Measurements from ENCODE around the gene SEC23A. TPM values are rescaled to one million over a fixed set of nuclear protein-coding genes. Genes with fewer than 3 reads are reported as not detected.

SEC23A gene
- total and polyA plus RNA-seq, 2 experiments from 2014 or later, result 192 to 246 TPM

DNA sequence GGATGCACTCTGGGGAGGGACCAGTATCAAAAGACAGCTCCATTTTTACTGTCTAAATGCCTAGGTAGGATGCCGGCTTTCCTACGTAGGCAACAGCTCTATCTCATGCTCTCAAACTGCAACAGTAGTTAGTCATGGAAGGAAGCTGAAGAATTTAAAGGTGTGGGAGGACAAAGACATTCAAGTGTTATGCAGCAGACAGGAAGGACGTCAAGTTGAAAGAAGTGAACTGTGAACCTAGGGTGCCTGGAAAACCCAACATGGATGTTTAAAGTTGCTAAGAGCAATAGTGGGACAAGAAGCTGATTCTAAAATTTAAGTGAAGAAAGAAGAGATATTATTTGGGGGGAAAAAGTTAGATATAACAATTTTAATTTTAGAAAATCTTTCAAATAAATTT lies 5.9 kb downstream of the SEC23A start:
- Histone ChIP-seq H3K4me2 (ENCODE audit: unreplicated experiment) (peak overlapping the region; percentile 50), H3K27me3 (replicated peaks; ENCODE audit: insufficient read depth) (no peaks in the 10 kb centered on the region), H3K27ac (peak overlapping the region; percentile 48), H4K20me1 (ENCODE audit: insufficient read depth) (peaks cover 14% of the 10 kb centered on the region; the same call in 1 of the 2 replicates), H2AFZ (no peak overlapping the region), H3K79me2 (ENCODE audit: insufficient read depth) (peaks cover 96% of the 10 kb centered on the region), H3K36me3 (ENCODE audit: low read depth) (peaks cover 30% of the 10 kb centered on the region), H3K9ac (no peak overlapping the region), H3K4me1 (ENCODE audit: insufficient read depth) (peaks cover 48% of the 10 kb centered on the region), H3K9me3 (ENCODE audit: low read depth) (no peaks in the 10 kb centered on the region), H3F3A (ENCODE audit: insufficient read depth) (peaks cover 26% of the 10 kb centered on the region), H3K9me2 (ENCODE audit: insufficient read depth) (no peaks in the 10 kb centered on the region), H3K4me3 (peak overlapping the region; percentile 26)
- in situ Hi-C loops (cut with MboI), result no loop called here
- DNase-seq, result peak; percentile 70
- no peak for TF ChIP-seq EZH2 (IDR thresholded peaks at IDR 0.05; ENCODE audit: insufficient read depth, poor library complexity, severe bottlenecking)
- no peak for TF ChIP-seq EZH2phosphoT487 (IDR thresholded peaks at IDR 0.05; ENCODE audit: insufficient read depth, low read depth)
- 28 to 41% methylated on average over 3 of the region's 3 CpGs for WGBS, 2 experiments (ENCODE audit: low coverage in 1 of 2, low lambda C conversion rate in 2 of 2, missing lambda C conversion rate in 2 of 2)

DNA sequence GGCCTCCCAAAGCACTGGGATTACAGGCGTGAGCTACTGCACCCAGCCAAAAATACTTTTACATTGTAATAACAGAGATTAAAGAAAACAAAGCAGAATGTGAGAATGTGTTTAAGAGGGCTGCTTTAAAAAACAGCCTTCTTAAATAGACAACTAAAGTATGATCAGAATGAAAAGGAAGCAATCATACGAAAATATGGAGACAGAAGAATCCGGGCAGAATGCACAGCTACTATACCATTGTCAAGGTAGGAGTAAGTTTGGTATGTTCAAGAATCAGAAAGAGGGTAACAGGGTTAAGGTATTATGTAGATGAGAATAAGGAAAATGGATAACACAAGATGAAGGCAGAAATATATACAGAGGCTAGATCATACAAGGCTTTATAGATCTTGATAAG lies 8.5 kb downstream of the SEC23A start:
- Histone ChIP-seq H3K27ac (no peak overlapping the region), H3K4me3 (no peak overlapping the region), H4K20me1 (ENCODE audit: insufficient read depth) (peaks cover 7% of the 10 kb centered on the region; the same call in 1 of the 2 replicates), H3K79me2 (ENCODE audit: insufficient read depth) (peaks cover 96% of the 10 kb centered on the region), H3K9me2 (ENCODE audit: insufficient read depth) (no peaks in the 10 kb centered on the region), H3K9ac (no peak overlapping the region), H3K4me2 (ENCODE audit: unreplicated experiment) (no peak overlapping the region), H3K4me1 (ENCODE audit: insufficient read depth) (peaks cover 30% of the 10 kb centered on the region), H2AFZ (no peak overlapping the region), H3F3A (ENCODE audit: insufficient read depth) (peaks cover 22% of the 10 kb centered on the region), H3K9me3 (ENCODE audit: low read depth) (no peaks in the 10 kb centered on the region), H3K36me3 (ENCODE audit: low read depth) (peaks cover 56% of the 10 kb centered on the region), H3K27me3 (replicated peaks; ENCODE audit: insufficient read depth) (no peaks in the 10 kb centered on the region)
- DNase-seq, result no peak
- no peak for TF ChIP-seq EZH2phosphoT487 (IDR thresholded peaks at IDR 0.05; ENCODE audit: insufficient read depth, low read depth)
- TF ChIP-seq EZH2 (IDR thresholded peaks at IDR 0.05; ENCODE audit: insufficient read depth, poor library complexity, severe bottlenecking), result no peak
- 92 to 97% methylated on average over 3 of the region's 3 CpGs for WGBS, 2 experiments (ENCODE audit: low coverage in 1 of 2, low lambda C conversion rate in 2 of 2, missing lambda C conversion rate in 2 of 2)
- in situ Hi-C loops (cut with MboI), result no loop called here

DNA sequence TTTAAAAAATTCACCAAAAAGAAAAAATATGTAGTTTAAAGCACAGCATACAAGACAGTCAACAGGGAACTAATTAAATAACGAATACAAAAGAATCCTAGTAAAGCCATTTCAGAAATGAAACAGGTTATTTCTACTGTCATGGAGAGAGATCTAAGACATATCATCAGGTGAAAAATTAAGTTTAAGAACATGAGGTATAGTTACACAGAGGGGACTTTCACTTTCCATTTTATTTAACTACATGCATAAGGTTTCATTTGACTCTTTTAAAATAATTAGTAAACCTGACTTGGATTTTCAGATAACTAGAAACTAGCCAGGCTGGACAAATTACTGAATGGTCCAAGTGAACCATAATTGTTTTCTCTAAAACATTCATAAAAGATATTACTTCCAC lies 11.3 kb downstream of the SEC23A start:
- H3K79me2 ChIP-seq (ENCODE audit: insufficient read depth), result peaks cover 96% of the 10 kb centered on the region
- in situ Hi-C loops (cut with MboI), result no loop called here
- 0 out of 2 replicates have a peak, but pooled peaks cover 4% of the 10 kb centered on the region for H3F3A ChIP-seq (ENCODE audit: insufficient read depth)
- WGBS, 2 experiments (ENCODE audit: low coverage in 1 of 2, low lambda C conversion rate in 2 of 2, missing lambda C conversion rate in 2 of 2), result 96 to 100% methylated on average over 1 of the region's 1 CpG
- no peak overlapping the region for H3K27ac ChIP-seq
- H3K9me3 ChIP-seq (ENCODE audit: low read depth), result no peaks in the 10 kb centered on the region
- H3K4me3 ChIP-seq, result no peak overlapping the region
- H3K4me1 ChIP-seq (ENCODE audit: insufficient read depth), result peaks cover 4% of the 10 kb centered on the region
- no peaks in the 10 kb centered on the region; the same call in 1 of the 2 replicates for H4K20me1 ChIP-seq (ENCODE audit: insufficient read depth)
- no peak overlapping the region for H3K4me2 ChIP-seq (ENCODE audit: unreplicated experiment)
- no peak for DNase-seq
- no peak overlapping the region for H3K9ac ChIP-seq
- no peak overlapping the region for H2AFZ ChIP-seq
- H3K9me2 ChIP-seq (ENCODE audit: insufficient read depth), result no peaks in the 10 kb centered on the region
- TF ChIP-seq EZH2 (IDR thresholded peaks at IDR 0.05; ENCODE audit: insufficient read depth, poor library complexity, severe bottlenecking) (no peak), EZH2phosphoT487 (IDR thresholded peaks at IDR 0.05; ENCODE audit: insufficient read depth, low read depth) (no peak)
- H3K27me3 ChIP-seq (replicated peaks; ENCODE audit: insufficient read depth), result no peaks in the 10 kb centered on the region
- peaks cover 65% of the 10 kb centered on the region for H3K36me3 ChIP-seq (ENCODE audit: low read depth)

DNA sequence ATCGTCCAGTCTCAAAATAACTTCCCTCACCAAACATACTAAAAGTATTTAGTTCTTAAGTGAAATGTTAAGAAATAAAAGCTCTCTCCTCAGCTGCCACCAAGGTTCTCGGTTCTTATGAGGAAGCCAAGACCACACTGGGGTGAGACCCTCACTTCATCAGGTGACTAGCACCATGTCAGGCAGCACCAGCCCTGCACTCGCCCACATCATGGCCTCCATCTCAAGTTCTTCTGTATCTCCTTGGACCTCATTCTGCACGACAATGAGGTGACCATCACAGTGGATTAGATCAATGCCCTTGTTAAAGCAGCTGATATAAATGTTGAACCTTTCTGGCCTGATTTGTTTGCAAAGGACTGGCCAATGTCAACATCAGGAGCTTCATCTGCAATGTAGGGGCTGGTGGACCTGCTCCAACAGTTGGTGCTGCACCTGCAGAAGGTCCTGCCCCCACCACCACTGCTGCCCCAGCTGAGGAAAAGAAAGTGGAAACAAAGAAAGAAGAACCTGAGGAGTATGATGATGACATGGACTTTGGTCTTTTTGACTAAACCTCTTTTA lies 12.4 kb downstream of the SEC23A start:
- Histone ChIP-seq H3K4me1 (ENCODE audit: insufficient read depth) (no peaks in the 10 kb centered on the region), H2AFZ (no peak overlapping the region), H3K9ac (no peak overlapping the region), H4K20me1 (ENCODE audit: insufficient read depth) (no peaks in the 10 kb centered on the region), H3K4me3 (no peak overlapping the region), H3K9me3 (ENCODE audit: low read depth) (no peaks in the 10 kb centered on the region), H3K4me2 (ENCODE audit: unreplicated experiment) (no peak overlapping the region), H3K9me2 (ENCODE audit: insufficient read depth) (no peaks in the 10 kb centered on the region), H3K79me2 (ENCODE audit: insufficient read depth) (peaks cover 96% of the 10 kb centered on the region), H3K36me3 (ENCODE audit: low read depth) (peaks cover 69% of the 10 kb centered on the region), H3K27ac (no peak overlapping the region), H3F3A (ENCODE audit: insufficient read depth) (no peaks in the 10 kb centered on the region), H3K27me3 (replicated peaks; ENCODE audit: insufficient read depth) (no peaks in the 10 kb centered on the region)
- TF ChIP-seq EZH2 (IDR thresholded peaks at IDR 0.05; ENCODE audit: insufficient read depth, poor library complexity, severe bottlenecking) (no peak), EZH2phosphoT487 (IDR thresholded peaks at IDR 0.05; ENCODE audit: insufficient read depth, low read depth) (no peak)
- in situ Hi-C loops (cut with MboI), result no loop called here
- no peak for DNase-seq
- 97 to 100% methylated on average over 4 of the region's 4 CpGs for WGBS, 2 experiments (ENCODE audit: low coverage in 1 of 2, low lambda C conversion rate in 2 of 2, missing lambda C conversion rate in 2 of 2)

Measured in GM23248 (cell line).